HG03521 (cell line): ENCODE data around the gene C2orf76.

ENCODE experiments used
- ATAC-seq: cut with Tn5 transposase; IDR thresholded peaks from one replicate; pipeline ENCODE4 v1.9.1; 2021; ENCODE audit warnings: mild to moderate bottlenecking, moderate library complexity; ENCODE audit not compliant: unreplicated experiment

C2orf76 gene

DNA sequence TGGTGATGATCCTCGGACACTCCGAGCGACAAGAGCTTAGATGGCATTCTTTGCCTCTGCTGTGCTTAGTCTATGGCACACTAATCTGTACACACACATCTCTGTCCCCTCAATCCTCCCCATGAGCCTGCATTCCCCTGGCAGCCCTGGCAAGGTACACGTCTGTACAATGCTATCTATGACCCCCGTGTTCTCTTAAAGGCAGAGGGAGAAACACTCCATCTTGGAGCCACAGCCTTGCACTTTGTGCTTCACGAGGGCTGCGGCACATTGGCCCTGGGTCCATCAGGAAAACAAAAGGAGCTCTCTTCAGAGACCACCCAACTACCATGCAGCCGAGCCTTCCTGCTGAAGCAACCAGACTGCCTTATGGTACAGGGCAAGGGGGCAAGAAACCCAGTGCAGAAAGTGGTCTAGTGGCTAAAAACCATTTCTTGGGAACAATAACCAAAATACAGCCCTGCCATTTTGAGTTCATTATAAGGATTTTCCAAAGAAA lies 100.5 kb downstream of the C2orf76 start:
- no peak for ATAC-seq

DNA sequence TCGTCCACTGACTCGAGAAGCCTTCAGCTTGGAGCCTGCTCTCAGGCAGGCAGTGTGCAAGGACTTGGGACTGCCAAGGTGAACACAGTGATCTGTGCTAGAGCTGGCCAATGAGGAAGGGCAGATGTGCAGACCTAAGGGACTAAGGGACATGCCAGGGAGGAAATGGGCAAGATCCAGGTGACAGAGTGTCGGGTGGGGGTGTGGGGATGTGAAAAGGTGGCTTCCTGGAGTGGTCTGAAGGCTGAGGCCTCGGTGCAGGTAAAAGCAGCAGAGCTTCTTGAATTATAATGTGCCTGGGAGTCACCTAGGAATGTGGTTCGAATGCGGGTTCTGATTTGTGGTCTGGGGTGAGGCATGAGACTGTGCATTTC lies 101.0 kb downstream of the C2orf76 start:
- ATAC-seq = no peak

DNA sequence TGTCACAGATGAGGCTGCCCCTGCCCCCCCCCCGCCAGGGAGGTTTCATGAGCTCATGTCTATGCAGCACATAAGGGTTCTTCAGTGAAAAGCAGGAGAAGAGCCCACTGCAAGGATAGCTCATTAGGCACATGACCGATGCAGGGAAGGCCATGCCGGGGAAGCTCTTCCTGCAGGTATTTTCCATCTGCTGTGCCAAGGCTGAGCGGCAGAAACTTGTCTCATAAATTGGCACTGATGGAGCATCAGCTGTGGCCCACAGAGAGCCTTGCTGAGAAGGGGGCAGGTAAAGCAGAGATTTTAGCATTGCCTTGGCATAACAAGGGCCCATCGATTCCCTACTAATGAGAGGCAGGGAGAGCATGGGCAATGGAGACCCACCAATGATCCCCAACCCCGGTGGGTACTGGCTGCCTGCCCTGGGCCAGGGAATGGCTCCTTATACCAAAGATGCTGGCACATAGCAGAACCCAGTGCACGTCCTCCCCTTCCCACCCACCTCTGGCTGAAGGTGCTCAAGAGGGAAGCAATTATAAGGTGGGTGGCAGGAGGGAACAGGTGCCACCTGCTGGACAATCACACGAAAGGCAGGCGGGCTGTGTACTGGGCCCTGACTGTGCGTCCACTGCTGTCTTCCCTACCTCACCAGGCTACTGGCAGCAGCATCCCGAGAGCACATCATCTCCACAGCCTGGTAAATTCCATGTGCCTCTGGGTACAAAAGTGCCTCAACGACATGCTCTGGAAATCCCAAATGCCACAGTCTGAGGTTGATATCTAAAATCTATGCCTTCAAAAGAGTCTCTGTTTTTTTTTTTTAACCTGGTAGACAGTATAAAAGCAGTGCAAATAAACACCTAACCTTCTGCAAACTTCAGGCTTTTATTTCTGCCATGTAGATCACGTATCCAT lies 101.6 kb downstream of the C2orf76 start:
- ATAC-seq = peak; percentile 96

DNA sequence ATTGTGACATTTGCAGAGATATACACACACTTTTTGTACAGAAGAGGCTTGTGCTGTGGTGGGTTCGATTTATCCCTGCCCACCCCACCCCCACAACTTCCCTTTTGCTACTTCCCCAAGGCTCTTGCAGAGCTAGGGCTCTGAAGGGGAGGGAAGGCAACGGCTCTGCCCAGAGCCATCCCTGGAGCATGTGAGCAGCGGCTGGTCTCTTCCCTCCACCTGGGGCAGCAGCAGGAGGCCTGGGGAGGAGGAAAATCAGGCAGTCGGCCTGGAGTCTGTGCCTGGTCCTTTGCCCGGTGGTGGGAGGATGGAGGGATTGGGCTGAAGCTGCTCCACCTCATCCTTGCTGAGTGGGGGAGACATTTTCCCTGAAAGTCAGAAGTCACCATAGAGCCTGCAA lies 103.0 kb downstream of the C2orf76 start:
- ATAC-seq = no peak

DNA sequence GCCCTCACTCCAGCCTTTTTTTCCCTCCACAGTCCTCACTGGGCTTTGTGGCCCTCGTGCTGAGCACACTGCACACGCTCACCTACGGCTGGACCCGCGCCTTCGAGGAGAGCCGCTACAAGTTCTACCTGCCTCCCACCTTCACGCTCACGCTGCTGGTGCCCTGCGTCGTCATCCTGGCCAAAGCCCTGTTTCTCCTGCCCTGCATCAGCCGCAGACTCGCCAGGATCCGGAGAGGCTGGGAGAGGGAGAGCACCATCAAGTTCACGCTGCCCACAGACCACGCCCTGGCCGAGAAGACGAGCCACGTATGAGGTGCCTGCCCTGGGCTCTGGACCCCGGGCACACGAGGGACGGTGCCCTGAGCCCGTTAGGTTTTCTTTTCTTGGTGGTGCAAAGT lies 103.6 kb downstream of the C2orf76 start:
- ATAC-seq = no peak

DNA sequence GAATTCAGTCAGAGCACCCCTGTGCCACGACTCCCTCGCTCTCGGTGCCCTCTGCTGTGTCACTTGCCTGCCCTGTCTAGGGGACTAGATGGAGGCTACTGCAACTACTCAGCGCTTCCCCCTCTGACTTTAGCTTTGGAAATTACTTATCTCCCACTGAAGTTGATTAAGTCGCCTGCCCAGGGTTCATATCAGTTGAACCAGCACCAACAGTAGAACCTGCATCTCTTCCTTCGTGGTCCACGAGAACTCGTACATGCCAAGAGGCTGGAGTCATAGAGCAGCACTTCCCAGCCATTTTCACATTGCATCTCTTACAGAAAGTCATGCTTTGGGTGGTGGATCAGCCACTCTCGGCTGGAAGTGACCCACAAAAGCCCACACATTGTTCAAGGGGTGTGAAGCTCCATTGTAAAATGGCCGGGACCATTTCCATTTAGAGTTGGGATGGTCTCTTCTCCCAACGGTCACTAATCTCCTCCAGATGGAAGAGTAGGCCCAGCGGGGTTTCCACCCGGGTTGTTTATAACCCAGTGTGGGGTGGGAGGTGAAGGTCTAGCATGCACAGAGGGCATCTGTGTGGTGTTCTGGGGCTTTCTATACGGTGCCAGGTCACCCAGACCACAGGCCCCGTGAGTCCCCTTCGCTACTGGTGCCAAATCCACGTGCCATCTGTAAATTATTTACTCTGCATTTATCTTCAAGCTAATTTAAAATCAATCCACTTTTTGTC lies 105.0 kb downstream of the C2orf76 start:
- no peak for ATAC-seq

DNA sequence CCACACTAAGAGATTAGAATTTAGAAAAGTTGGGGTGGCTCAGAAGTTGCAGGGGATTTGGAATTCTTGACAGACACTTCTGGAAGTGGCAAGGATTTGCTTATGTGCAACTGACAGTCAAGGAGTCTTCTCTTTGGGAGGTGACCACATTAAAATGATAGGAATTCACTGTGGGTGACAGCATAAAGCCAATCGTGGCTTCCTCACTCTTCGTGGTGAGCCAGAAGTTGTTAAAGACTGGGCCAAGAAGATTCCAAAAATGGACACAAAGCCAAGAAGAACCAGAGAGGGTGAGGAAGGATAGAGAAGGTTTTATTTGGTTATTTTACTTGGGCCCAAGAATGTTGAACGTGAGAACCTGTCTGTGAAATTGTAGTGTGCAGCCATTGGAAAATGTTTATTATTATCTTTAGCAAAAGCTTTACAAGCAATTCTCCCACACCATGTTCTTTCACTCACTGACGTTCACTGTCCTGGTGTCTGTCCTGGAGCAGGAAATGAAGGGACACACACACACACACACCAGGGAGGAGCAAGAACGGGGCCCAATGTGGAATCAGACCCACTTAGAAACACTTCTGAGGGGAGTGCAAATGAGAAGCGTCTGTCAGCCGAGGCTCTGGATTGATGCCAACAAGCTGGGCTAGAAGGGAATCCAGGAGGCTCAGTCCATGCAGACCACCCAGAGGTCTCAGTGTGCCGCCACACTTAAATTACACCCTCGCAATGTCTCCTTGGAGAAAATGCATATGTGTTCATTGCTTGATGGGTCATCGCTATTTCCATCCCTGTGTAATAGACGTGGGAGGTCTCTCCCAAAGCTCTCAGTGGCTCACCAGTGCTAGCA lies 105.8 kb downstream of the C2orf76 start:
- ATAC-seq = no peak

DNA sequence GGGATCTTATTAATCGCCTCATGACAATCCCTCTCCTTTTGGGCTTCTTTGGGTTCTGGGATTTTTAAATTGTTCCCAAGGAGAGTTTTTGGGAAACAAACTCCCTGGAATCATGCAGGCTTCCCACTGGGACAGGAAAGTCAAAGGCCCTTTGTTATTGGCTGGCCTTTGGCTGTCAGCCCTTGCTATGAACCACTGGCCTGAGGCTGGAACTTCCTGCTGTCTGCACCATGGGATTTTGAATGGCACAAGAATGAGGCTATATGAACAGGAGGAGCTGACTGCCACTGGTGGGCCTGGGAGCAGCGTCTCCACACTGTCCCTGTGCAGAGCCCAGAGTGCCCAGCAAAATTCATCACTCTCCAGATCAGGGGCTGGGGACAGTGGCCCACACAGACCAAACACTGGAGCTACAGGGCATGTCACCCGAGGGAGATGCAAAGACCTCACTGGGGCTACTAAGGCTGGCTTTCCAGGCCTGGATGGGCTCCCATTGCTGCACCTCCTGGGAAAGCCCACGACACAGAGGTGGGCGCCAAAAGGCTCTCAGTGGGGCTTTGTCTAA lies 107.3 kb downstream of the C2orf76 start:
- ATAC-seq = no peak

DNA sequence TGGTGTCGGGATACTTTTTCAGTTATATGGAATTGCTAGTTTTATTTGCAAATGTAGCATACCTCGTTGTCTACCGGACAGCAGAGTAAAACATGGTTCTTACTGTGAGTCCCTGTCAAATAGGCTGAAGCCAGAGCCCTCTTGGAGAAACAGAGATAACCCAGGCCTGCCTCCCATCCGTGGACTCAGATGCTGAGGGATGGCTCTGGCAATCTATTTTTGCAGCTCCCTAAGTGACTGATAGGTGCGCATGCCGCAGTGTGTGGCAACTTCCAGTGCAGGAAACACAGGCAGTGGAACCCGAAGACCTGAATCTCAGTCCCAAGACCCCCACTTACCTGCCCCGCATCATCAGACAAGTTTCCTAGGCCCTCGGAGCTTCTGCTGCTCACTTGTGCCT lies 109.4 kb downstream of the C2orf76 start:
- no peak for ATAC-seq

DNA sequence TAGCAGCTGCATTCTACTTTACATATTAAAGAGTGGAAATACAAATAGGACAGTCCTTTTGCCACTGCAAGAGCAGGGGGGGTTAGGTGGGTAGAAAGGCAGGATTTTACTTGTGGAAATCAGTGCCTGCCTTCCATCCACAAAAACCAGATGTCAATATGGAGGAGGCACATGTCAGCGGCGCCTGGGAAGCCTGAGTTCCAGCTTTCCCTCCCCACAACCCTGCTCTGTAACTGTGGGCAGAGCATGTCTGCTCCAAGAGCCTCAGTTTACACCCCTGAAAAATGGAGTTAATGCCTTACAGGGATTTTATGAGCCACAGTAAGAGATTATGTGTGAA lies 110.1 kb downstream of the C2orf76 start:
- no peak for ATAC-seq

DNA sequence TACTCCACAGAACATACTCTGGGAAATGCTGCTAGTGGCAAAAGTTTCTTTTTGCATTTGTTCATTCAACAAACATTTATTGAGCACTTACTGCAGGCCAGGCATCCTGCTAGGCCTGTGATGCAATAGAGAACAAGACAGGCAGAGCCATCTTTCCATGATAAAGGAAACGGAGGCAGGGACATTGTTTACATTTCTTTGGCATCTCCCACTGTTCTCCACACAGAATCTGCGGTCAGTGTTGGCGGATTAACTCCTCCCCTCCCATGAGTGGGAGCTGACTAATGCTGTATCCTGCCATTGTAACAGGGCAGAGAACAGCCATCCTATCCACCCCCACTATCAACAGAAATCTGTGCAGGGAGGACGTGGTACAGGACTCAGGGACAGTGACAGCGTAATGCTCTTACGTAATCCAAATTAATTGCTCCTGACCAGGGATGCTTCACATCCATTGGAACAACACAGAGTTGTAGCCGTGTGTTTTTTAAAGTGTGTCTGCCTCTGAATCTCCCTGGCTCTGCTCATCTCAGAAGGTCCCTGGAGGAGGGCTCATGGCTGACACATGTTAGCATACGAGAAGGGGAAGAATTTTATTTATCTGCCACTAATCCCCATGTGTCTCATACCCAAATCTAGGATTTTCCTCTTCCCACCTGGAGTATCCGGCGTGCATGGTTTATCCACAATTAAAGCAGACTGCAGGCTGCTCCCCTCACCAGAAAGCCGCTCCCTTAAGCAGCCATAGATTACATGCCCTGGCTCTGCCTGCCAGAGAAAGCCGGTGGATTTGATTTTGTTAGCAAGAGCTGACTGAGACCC lies 110.7 kb downstream of the C2orf76 start:
- ATAC-seq = no peak

DNA sequence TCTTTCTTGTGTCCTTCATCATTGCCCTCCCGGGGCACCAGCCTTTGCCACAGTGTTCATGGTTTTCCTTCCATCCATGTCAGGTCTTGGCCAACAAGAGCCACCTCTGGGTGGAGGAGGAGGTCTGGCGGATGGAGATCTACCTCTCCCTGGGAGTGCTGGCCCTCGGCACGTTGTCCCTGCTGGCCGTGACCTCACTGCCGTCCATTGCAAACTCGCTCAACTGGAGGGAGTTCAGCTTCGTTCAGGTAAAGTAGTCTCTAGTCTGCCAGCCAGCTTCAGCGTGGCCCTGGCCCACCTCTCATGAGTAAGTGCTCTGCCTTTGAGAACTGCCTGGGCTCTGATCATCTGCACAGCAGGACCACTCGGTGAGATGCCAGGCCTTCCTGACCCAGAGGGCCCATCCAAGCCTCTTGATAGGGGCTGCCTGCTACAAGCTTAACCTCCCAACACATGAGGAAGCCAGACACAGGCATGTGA lies 112.0 kb downstream of the C2orf76 start:
- no peak for ATAC-seq

DNA sequence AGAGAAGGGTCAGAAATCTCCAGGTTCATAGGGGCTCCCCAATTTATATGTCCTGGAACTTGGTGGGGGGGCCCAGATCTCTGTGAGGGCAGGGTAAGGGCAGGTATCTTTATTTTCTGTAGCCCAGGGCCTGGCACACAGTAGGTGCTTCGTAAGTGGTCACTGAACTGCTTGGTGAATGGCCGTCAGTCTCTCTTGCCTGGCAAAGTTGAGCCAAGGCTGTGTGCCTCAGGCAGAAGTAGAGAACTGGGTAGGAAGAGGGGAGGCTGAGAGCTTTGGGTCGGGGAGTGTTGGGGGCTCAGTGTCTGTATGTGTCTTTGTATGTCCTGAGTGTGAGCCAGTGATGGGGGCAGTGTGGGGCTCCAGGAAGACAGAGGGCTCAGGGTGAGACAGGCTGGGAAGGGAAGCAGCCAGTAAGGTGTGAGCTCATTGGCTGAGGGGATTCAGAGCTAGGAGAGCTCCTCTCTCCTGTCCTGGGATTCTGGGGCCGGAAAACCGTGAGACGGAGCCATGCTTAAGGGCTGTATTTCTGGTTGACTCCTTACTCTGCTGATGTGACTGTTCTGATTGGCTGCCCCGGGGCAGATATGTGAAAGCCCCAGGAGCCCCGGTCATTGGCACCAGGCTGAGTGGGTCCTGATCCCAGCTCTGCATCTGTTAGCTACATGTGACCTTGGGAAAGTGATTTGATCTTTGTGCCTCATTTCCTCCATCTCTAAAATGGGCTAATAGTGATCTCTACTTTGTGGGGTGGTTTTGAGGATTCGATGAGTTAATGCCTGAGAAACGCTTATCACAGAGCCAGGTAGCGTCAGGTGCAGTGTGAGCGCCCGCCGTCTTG lies 112.7 kb downstream of the C2orf76 start:
- no peak for ATAC-seq

DNA sequence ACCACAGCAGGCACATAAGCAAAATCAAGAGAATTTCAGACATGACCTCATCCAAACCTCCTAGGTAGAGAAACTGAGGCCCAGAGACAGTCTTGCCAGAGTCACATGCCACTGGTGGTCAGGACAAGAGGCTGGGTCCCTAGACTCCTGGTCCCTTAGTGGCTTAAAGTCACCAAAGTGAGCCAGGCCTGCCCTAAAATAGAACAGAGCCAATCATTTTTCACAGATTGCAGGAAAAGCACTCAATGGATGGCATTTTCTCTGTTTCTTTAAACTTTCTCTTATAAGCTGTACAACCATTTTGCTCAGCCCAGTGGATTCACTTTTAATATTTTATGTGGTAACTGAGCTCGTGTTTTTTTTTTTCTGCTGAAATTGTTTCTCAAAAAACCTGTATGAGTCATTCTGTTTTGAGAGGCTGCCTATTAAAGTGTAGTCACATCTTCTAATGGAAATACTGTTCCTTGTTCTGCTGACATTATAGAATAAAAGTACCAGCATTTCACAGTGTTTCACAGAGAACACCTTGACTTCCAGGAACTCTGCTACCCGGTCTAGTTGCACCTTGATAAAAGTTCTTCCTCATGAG lies 113.4 kb downstream of the C2orf76 start:
- ATAC-seq = no peak
